HEK293T (cell line): ENCODE results near the gene SHROOM4.

ENCODE experiments used
- CTCF ChIA-PET: fragments of 350-600 bp; formaldehyde crosslinking; extraction: SDS; loops from one replicate; lab custom pipeline; 2021; ENCODE audit warnings: antibody characterized with exemption, inconsistent platforms; lab: Yijun Ruan, JAX
- POLR2A ChIA-PET: fragments of 350-600 bp; formaldehyde crosslinking; extraction: SDS; loops from one replicate; lab custom pipeline; 2020; ENCODE audit warnings: antibody characterized with exemption, inconsistent platforms; lab: Yijun Ruan, JAX
- DNase-seq: peaks from one replicate; pipeline ENCODE4 v3.0.0; 2012; ENCODE audit warnings: mixed read lengths; ENCODE audit errors: extremely low spot score
- ARNT ChIP-seq: fragments of 450-650 bp; IDR thresholded peaks from 2 replicates; pipeline ENCODE4 v1.6.1; 2017; ENCODE audit warnings: mild to moderate bottlenecking
- BHLHE40 ChIP-seq: fragments of 450-650 bp; IDR thresholded peaks from 2 replicates; pipeline ENCODE4 v1.6.1; 2016; ENCODE audit warnings: mild to moderate bottlenecking, moderate library complexity, borderline replicate concordance
- CTBP1 ChIP-seq: fragments of 450-650 bp; IDR thresholded peaks from 2 replicates; pipeline ENCODE4 v1.6.1; 2016; ENCODE audit warnings: borderline replicate concordance
- ELF4 ChIP-seq: fragments of 450-650 bp; IDR thresholded peaks from 2 replicates; pipeline ENCODE4 v1.6.1; 2017; ENCODE audit warnings: antibody characterized with exemption
- FOXA1 ChIP-seq: fragments of 450-650 bp; IDR thresholded peaks from 2 replicates; pipeline ENCODE4 v1.6.1; 2016; ENCODE audit warnings: mild to moderate bottlenecking
- FOXK2 ChIP-seq: fragments of 450-650 bp; IDR thresholded peaks from 2 replicates; pipeline ENCODE4 v1.6.1; 2016; ENCODE audit warnings: mild to moderate bottlenecking
- FOXM1 ChIP-seq: fragments of 450-650 bp; IDR thresholded peaks from 2 replicates; pipeline ENCODE4 v1.6.1; 2017; ENCODE audit warnings: mild to moderate bottlenecking, borderline replicate concordance
- HDGF ChIP-seq: fragments of 450-650 bp; IDR thresholded peaks from 2 replicates; pipeline ENCODE4 v1.6.1; 2017; ENCODE audit warnings: antibody characterized with exemption, borderline replicate concordance
- L3MBTL2 ChIP-seq: fragments of 450-650 bp; conservative IDR thresholded peaks from 2 replicates; pipeline ENCODE4 v1.6.1; 2016; ENCODE audit warnings: mild to moderate bottlenecking
- LEF1 ChIP-seq: fragments of 450-650 bp; IDR thresholded peaks from 2 replicates; pipeline ENCODE4 v1.6.1; 2017; ENCODE audit warnings: mild to moderate bottlenecking, borderline replicate concordance
- NFRKB ChIP-seq: fragments of 450-650 bp; IDR thresholded peaks from 2 replicates; pipeline ENCODE4 v1.6.1; 2016; ENCODE audit warnings: mild to moderate bottlenecking, moderate library complexity
- SP1 ChIP-seq: fragments of 450-650 bp; IDR thresholded peaks from 2 replicates; pipeline ENCODE4 v1.6.1; 2017
- SUZ12 ChIP-seq: fragments of 450-650 bp; IDR thresholded peaks from 2 replicates; pipeline ENCODE4 v1.6.1; 2016; ENCODE audit warnings: mild to moderate bottlenecking
- TARDBP ChIP-seq: fragments of 450-650 bp; IDR thresholded peaks from 2 replicates; pipeline ENCODE4 v1.6.1; 2016
- ZNF384 ChIP-seq: fragments of 450-650 bp; IDR thresholded peaks from 2 replicates; pipeline ENCODE4 v1.6.1; 2016
- TF ChIP-seq, protein P1 (sequence below): fragments of 450-650 bp; IDR thresholded peaks from 2 replicates; pipeline ENCODE4 v1.6.1; 2016

SHROOM4 gene

DNA sequence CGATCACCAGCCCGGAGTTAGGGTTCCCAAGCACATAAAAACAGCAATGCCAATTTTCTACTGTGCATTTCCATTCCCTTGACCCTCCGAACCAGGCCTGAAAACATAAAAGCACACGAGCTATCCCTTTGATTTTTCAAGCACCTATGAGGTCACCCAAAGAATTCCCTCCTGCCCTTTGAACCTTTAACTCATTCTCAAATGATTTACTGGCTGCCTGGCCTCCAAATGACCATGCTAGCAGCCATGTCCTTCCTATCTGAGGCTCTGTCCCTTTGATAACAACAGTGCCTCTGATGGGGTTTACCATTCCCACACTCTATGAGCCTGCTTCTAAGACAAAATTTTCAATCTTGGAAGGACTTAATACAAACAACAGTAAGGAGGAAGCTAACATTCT is 15.2 kb downstream of the SHROOM4 start:
- ChIA-PET CTCF (no interaction called here), POLR2A (no interaction called here)
- no peak for DNase-seq
- TF ChIP-seq FOXA1: no peak
- TF ChIP-seq FOXM1: no peak
- no peak for TF ChIP-seq ELF4

DNA sequence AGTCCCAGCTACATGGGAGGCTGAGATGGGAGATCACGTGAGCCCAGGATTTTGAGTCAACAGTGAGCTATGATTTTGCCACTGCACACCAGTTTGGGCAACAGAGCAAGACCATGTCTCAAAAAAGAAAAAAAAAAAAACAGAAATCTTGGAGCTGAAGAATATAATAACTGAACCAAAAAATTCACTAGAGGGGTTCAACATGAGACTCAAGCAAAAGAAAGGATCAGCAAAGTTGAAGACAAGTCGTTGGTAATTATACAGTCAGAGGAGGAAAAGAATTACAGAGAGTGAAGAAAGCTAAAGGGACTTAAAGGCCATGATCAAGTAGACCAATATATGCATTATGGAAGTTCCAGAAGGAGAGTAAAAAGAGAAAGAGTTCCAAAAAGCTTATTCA is 26.9 kb downstream of the SHROOM4 start:
- TF ChIP-seq, protein P1, sequence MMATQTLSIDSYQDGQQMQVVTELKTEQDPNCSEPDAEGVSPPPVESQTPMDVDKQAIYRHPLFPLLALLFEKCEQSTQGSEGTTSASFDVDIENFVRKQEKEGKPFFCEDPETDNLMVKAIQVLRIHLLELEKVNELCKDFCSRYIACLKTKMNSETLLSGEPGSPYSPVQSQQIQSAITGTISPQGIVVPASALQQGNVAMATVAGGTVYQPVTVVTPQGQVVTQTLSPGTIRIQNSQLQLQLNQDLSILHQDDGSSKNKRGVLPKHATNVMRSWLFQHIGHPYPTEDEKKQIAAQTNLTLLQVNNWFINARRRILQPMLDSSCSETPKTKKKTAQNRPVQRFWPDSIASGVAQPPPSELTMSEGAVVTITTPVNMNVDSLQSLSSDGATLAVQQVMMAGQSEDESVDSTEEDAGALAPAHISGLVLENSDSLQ: no peak
- no peak for TF ChIP-seq CTBP1
- TF ChIP-seq BHLHE40: no peak
- no peak for TF ChIP-seq TARDBP
- no peak for TF ChIP-seq L3MBTL2
- ChIA-PET CTCF (no interaction called here), POLR2A (no interaction called here)
- DNase-seq: no peak

DNA sequence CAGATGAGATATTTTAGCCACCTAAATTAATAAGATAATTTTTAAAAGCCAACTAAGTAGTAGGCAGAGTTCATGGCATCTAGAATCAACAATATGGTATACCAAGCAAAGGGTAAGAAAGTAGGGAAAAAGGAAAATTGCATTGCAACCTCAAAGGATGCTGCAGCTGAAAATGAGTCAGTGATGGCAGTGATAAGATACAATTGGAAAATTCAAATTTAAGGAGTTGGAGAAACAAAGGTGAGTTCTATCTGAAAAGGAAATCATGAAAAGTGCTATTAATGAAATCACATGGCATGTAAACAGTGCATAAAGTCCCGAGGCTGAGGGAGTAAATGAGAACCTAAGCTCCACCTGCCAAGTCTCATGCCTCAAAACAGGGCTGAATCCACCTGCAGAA is 33.9 kb downstream of the SHROOM4 start:
- ChIA-PET POLR2A (no interaction called here), CTCF (no interaction called here)
- DNase-seq: no peak
- TF ChIP-seq LEF1: no peak
- TF ChIP-seq FOXM1: no peak
- TF ChIP-seq L3MBTL2: no peak
- TF ChIP-seq BHLHE40: no peak
- no peak for TF ChIP-seq HDGF

DNA sequence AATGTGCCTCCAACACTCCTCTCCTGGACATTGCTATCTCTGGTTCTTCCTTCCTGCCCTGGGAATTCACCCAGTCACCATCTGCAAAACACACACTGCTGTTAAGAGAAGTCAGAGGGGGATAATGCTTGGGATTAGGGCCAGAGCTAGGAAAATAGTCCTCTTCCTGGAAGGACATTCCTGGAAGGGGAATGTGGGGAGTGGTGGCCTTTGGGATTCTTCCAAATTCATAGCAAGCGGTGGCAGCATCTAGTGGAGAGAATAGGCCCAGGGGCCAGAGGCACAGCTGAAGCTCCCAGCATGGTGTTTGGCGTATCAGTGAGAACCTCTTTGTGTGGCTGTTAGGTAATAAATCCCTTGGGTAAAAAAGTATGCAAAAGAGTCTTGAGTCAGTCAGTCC is 34.3 kb downstream of the SHROOM4 start:
- POLR2A ChIA-PET: no interaction called here
- no peak for DNase-seq
- CTCF ChIA-PET: no interaction called here
- no peak for TF ChIP-seq L3MBTL2

DNA sequence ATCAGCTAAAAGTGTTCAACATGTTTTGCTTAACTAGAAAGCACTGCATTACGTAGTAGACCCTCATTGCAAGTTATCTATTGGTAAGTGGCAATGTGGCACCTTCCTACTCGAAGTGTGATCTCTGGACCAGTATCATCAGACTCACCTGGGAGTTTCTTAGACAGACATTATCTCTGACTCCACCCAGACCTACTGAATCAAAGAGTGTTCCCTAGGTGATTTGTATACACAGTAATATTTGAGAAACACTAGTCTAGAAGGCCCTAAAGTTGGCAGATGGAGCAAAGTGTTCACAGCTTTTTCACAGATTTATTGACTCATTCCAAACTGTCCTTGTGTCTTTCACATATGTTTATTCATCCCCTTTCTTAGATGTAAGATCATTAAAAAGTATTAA is 35.7 kb downstream of the SHROOM4 start:
- POLR2A ChIA-PET: no interaction called here
- CTCF ChIA-PET: no interaction called here
- TF ChIP-seq HDGF: no peak
- TF ChIP-seq TARDBP: no peak
- no peak for TF ChIP-seq FOXA1
- TF ChIP-seq ELF4: no peak
- TF ChIP-seq SUZ12: no peak
- no peak for TF ChIP-seq CTBP1
- TF ChIP-seq, protein P1: no peak
- no peak for TF ChIP-seq NFRKB
- no peak for TF ChIP-seq L3MBTL2
- no peak for TF ChIP-seq ZNF384
- no peak for TF ChIP-seq FOXM1
- no peak for TF ChIP-seq LEF1
- no peak for TF ChIP-seq FOXK2
- no peak for TF ChIP-seq BHLHE40
- no peak for TF ChIP-seq SP1
- no peak for TF ChIP-seq ARNT
- DNase-seq: no peak

DNA sequence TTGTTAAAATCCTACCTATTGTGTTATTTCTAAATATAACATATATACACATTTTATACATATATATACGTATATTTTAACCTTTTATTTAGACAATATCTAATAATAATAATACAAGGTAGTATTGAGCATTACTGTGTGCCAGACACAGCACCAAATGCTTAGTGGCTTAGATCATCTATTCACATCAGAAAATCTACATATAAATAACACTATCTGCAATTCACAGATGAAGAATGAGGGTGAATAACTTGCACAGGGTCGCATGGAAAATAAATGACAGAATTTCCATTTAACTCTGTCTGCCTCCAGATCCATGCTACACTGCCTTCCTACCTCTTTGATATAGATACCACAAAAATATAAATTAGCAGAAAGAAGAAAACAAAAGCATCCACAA is 37.7 kb downstream of the SHROOM4 start:
- ChIA-PET CTCF (interaction anchor here (0.7 kb wide), 1 partner anchor 37 kb away, joined by 3 read pairs; no protein-coding TSS in a partner anchor), POLR2A (no interaction called here)
- no peak for TF ChIP-seq HDGF
- no peak for TF ChIP-seq ELF4
- no peak for DNase-seq

DNA sequence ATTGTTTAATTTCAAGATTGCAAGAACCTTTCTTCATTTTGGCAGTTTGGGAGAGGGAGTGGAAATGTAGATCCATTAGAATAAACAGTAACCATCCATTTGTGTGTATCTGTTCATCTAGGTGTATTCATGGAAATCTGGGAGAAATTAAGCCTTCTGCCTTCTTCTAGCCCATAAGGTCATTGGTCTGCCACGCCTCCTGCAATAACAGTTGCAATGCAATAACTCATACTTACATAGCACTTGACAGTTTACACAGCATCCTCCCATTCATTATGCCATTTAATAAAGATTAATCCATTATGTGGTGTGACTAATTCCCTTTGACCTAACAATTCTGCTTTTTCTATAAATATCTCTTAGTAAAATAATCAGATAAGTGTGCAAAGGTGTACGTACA is 42.6 kb downstream of the SHROOM4 start:
- no peak for DNase-seq
- no peak for TF ChIP-seq FOXM1
- TF ChIP-seq L3MBTL2: no peak
- TF ChIP-seq ELF4: no peak
- TF ChIP-seq LEF1: no peak
- no peak for TF ChIP-seq ARNT
- no peak for TF ChIP-seq SP1
- TF ChIP-seq TARDBP: no peak
- no peak for TF ChIP-seq HDGF
- no peak for TF ChIP-seq NFRKB
- TF ChIP-seq FOXK2: no peak
- TF ChIP-seq FOXA1: no peak
- TF ChIP-seq ZNF384: no peak
- TF ChIP-seq CTBP1: no peak
- TF ChIP-seq SUZ12: no peak
- TF ChIP-seq, protein P1: no peak
- TF ChIP-seq BHLHE40: no peak
- POLR2A ChIA-PET: no interaction called here

More for the DNA sequence above, 42.6 kb downstream of the SHROOM4 start:
- CTCF ChIA-PET: no interaction called here
